ENCODE data around the gene MAPK14.
A peak's percentile ranks its signal among the peaks of the same experiment; 100 is the strongest.

- TF ChIP-seq CTCF (IDR thresholded peaks at IDR 0.05; ENCODE audit: low read length), result peak; percentile 62
- no peak for TF ChIP-seq EZH2 (IDR thresholded peaks at IDR 0.05; ENCODE audit: borderline replicate concordance, low read length)
These were observed 95.9 kb downstream of the MAPK14 start for GRCh38 chr6:36123270-36124139.
